GM19324 (cell line): ENCODE data around the gene MXD1.
"Not testable (repeated sequence)": the region's sequence is repeated elsewhere in the genome, so short reads cannot be mapped to it uniquely, and the experiment has no call there.

Experiments
- ATAC-seq: cut with Tn5 transposase; IDR thresholded peaks from one replicate; pipeline ENCODE4 v1.9.1; 2021; ENCODE audit warnings: mild to moderate bottlenecking, moderate library complexity; ENCODE audit not compliant: unreplicated experiment, low FRiP score

MXD1 gene

DNA sequence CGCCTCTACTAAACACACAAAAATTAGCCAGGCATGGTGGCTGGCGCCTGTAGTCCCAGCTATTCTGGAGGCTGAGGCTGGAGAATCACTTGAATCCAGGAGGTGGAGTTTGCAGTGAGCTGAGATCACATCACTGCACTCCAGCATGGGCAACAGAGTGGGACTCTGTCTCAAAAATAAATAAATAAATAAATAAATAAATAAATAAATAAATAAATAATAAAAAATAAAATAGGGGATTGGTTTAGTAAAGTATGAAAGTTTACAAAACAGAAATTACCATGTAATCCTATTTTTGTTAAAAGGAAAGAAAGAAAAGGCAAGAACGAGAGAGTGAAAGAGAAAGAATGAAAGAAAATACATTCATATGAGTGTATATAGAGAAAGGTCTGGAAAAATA is 35.8 kb downstream of the MXD1 start:
- not testable (repeated sequence) for ATAC-seq

DNA sequence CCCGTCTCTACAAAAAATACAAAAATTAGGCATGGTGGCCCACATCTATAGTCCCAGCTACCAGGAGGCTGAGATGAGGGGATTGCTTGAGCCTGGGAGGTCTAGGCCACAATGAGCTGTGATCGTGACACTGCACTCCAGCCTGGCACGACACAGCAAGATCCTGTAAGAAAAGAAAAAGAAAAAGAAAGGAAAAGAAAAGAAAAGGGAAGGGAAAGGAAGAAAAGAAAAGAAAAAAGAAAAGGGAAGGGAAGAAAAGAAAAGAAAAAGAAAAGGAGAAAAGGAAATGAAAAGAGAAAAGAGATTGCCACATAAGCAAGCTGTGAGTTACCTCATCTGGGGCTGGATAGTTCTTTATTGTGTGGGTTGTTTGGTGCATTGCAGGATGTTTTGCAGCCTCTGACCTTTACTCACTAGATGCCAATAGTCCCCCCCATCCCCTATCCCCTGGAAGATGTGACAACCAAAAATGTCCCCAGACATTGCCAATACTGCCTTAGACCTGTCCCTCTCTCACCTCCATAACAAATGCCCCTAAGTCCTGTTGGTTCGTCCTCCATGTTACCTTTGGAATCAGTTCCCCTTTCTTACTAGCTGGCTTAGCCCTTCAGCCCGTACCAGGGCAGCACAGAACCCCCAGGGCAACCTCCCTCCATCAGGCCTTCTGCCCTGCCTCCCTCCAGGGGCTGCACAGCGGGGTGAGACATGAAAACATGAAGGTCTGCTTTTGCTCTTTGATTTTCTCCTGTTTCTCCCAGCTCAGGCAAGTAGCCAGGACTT is 37.6 kb downstream of the MXD1 start:
- ATAC-seq: no peak

DNA sequence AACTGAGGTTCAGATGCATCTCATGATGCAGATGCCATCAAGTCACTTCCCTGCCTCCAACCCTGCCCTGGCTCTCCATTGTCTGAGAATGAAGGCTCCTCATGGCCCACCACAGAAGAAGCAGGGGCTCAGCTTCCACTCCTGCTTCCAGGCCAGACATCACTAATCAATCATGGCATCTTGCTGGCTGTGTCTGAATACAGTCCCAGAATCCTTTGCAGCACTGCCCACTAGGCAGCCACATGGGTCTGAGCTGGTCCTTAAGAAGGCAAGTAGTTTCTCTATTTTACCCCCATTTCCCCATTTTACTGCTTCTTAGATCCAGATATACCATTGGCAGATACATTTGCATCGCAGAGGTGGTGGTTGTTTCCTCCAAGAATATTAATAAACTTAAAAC is 39.2 kb downstream of the MXD1 start:
- no peak for ATAC-seq

DNA sequence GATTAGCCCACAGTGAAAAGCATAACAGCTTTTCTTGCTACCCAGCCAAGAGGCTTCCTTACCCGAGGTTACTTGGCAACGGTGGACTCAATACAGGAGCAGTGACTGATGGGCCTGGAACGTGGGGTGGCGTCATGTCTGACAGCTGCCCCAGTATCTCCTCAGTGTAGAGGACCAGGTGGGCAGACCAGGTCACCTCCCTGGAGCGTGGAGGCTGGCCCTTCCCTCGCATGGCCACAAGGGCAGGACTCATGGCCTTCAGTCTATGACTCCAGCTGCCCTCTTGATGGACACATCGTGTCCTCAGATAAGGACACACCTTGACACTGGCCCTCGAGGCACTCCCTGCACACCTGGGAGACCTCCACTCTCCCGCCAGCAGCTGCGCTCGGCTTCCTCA is 40.1 kb downstream of the MXD1 start:
- ATAC-seq: no peak

DNA sequence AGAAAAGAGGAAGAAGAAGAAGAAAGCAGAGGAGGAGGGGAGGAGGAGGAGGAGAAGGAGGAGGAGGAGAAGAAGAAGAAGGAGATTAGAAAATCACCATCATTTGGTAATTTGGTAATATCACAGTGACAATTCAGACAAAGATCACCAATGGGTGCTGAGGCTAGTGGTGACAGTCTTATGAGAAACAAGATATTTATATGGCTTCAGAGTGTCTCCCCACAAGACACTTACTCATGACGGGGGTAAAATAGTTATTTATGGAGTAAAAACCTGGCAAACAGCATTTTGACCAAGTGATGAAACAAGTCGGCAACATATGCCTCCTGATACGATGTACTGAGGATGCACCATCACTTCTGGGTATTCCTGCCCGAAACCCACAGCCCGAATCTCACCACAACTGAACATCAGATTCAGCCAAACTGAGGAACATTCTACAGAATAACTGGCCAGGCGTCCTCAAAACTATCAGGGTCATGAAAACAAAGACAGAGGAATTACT is 41.6 kb downstream of the MXD1 start:
- ATAC-seq: no peak

DNA sequence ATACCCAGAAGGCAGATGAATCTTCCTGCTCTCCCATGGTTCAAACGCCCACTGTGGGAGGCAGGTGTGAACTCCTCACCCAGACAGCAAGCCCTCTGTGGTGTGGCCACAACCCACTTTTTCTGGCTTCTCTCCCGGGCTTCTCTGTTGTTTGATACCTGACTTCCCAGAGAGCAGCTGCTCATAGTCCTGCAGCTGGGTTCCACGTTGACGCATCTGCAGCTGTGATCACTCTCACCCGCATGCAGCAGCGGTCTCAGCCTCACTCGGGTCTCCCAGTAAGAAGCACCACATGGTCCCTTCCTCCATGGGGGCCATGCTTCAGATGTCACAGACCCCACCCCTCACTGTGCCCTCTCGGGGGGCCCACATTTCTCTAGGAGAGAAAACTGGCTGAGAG is 43.1 kb downstream of the MXD1 start:
- ATAC-seq: no peak

DNA sequence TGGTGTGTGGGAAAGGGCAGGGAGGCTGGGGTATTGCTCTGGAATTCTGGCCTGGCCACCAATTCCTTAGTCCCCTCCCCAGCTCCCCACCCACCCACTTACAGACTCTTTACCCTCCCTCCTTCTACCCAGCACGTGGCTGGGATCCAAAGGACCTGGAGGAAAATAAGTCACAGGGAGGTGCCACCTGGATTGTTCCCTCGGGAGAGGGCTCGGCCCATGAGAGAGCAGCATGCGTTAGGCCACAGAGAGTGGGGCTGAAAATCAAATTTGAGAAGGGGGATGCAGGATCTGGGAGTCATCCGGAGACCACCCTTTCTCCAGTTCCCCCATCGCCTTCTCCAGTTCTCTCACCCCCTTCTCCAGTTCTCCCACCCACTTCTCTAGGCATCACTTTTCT is 43.6 kb downstream of the MXD1 start:
- ATAC-seq: no peak

DNA sequence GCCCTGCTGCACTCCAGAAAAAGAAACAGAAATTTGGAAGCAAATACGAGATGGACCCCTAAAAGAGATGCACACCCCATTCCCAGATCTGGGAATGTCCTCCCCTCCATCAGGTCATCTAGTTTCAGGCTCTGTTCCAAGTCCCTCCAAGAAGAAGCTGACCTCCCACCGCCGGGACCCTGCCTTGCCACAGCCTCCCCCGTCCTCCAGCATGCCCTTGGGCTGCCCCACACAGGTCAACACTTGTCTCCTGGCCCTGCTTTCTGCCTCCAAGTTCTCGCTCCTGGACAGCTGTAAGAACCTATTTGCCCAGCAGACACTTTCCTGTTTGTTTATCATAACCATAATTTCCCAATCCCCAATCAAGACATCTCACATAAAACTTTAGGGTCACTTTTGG is 44.5 kb downstream of the MXD1 start:
- ATAC-seq: no peak

DNA sequence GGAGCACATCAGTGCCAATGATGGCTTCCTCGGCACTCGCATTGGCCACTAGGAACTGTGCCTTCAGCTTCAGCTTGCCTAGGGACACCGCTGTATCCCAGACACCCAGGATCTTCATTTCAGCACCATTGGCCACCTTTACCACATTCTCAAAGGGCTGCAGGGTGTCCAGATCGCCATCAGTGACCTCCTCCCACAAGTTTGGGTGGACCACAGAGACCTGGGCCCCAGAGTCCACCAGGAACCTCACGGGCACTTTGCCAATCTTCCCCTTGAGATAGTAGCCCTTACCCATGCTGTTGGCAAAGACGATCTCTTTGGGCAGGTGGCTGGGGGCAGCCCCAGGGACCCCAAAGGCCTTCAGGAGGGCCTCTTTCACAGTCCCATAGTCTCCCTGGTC is 45.9 kb downstream of the MXD1 start:
- ATAC-seq: no peak

DNA sequence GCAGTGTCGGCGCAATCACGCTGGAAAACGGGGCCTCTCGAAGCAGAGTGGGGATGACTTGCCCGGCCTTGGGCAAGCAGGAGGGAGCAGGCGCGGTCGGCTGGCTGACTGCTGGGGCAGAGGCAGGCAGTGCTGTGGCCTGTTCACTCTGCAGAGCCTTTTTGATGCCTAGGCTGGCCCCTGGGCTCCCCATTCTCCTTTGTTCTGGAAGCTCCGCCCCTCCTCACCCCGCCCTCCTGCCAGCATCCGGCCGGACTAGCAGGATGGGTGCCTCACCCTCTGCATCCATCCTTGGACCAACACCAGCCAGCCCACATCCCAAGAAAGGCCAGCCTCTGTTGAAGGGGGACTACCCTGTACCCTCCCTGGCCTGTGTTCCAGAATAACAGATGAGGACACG is 46.6 kb downstream of the MXD1 start, which contains the start of gene ASPRV1:
Gene ASPRV1 (minus strand): TSS at position 136 of the 400 bp plus-strand sequence. CDS start 195 bp downstream, outside the sequence.
- ATAC-seq: no peak

DNA sequence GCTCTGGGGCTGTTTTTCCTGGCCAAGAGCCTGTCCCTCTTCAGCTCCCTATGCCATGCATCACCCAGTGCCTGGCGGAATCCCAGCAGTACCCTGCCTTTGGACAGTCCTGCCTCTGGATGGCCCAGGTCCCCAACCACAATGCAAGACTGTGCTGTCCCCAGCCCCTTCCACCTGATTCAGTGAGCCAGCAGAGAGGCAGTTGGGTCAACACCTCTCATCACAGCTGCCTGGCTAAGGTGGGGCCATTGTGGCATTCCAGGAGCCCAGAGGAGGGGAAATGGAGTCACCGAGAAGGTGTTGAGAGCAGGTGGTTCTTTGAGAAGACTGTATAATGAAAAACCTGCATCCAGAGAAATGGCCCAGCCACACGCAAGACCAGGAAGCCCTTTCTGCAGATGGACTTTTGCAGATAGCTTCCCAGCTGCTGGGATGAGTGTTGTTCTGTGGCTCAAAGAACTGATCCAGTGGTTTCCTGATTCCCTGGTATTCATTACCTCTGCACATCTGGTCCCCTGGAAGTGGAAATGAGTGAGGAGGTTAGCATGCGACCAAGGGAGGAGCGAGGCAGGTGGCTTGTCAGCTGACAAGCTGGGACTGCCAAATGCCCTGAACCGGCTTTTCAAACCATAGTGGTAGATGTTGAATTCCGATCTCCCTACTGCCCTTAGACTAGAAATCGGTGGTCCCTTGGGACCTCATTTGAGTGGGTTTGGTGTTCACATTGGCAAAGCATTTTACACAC is 48.2 kb downstream of the MXD1 start:
- ATAC-seq: no peak

DNA sequence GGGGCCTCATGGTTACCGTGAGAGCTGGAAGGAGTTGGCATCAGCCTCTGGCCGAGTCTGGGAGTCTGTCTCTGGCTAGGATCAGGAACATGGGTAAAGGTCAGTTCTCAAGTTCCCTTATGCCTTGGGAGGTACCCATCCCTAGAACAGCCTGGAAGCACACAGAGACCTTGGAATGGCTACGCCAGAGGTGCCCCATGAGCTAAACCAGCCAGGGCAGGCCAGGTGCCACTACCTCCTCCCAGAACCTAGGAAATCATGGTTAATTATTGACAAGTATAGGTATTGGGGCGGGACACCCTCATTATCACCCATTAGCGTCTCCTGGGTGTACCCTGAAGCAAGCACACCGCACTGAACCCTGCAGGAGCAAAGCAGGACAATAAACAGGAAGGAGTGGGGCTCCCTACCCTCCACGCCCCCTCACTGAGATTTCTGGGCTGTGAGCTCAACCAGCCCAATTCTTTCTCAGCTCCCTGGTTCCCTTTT is 49.5 kb downstream of the MXD1 start:
- ATAC-seq: no peak

DNA sequence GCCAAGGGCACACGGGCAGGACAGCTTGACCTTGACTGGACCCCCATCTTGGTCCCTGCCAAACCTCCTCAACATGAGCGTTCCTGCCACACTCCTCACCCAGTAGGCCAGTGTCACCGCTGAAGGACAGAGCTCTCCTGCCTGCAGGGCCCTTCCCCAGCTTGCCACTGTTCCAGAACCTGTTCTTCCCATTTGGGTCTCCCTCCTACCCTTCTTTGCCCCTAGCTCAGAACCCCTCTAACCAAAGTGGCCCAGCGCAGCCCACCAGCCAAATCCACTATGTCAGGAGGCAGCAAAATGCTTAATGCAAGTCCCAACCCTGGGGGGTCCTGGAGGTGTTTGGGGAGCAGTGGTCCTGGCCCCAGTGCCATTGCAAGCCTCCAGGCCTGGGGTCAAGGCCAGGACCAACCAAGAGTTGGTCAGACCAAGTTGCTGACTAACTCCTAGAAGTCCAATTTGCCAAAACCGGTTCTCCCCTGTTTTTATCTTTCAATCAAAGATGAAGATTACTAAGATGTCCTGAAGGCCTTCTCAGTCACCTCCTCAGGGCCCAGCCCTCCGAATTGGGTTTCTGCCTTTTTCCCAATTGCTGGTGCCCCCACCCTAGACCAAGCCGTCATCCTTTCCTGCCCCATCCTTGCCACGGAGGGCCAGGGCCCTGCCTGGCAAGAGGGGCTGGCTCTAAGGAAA is 51.0 kb downstream of the MXD1 start:
- no peak for ATAC-seq

DNA sequence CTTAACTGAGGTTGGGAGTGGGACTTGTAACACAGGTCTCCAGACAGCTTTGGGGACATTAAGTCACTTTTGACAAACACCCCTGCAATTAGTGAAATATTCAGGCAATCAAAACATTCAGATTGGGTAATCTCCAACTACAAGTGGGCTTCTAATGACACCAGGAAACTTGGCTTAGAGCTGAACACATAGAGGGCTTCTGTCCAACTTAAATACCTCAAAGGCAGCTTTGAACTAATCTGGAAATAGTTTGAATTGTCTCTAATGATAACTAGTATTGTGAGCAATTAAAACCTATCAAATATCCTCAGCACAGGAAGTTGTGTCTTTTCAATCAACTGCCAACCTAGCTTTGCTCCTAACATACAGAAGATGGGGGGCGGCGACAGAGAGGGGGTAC is 51.6 kb downstream of the MXD1 start:
- ATAC-seq: no peak

DNA sequence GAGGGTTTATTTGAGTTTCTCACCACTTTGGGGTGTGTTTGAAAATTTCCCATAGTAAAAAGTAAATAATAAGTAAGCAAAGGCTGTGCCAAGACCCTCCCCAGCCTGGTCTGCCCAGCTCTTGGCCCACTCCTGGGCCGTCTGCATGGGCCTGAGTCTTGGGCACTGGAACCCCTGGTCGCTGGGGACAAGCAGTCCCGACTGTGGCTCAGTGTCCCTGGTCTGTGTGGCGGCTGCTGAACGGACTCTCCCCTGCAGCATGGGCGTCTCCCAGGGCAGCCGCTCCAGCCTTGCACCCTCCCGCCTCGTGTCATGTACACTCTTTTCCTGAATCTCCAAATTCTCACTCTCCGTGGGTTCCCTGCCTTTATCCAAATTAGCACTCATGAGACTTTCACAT is 53.7 kb downstream of the MXD1 start:
- ATAC-seq: no peak

DNA sequence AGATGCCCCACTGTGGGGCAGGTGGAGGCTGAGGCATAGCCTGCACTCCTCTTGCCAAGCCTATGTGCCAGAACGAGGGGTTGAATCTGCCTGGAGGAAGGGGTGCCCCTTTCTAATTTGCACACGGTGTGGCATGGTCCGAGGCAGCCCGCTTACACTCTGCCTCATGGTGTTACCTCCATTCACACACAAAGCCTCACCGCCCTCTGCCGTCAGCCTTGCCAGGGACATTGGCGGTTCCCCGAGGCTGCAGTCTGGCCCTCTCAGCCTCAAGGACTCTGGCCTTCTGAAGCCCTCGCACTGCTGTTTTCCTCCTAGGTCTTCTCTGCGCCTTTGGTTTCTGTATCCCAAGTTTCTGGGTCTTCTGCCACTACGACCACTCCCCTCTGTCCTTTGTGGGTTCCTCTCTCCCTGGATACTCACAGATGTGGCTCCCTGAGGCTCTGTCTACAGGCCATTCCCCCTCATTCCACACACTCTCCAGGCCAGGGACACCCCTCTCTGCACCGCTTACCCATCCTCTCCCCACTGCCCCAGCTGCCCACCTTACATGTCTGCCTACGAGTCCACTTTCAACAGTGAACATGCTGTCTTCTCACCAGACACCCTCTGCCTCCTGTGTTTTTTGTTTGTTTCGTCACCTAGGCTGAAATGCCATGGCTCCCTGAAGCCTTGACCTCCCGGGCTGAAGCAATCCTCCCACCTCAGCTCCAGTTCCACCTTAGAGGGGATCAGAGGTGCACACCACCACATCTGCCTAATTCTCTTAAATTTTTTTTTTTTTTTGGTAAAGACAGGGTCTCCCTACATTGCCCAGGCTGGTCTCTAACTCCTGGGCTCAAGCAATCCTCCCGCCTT is 54.4 kb downstream of the MXD1 start:
- no peak for ATAC-seq

DNA sequence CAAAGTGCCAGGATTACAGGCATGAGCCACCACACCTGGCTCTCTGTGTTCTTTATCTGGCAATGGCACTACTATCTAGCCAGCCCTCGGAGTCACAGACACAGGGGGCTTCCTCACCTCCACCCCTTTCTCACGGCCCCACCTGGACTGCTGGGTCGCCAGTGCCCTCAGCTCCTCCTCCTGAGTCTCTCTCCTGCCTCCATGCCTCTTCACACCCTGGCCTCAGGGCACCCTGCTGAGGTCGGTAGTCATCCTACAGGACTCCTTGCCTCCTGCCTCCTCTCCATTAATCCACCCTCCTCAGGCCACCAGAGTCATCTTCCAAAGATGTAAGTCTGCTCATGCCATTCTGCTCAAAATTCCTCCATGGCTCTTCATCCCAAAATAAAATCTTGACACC is 55.1 kb downstream of the MXD1 start:
- no peak for ATAC-seq

DNA sequence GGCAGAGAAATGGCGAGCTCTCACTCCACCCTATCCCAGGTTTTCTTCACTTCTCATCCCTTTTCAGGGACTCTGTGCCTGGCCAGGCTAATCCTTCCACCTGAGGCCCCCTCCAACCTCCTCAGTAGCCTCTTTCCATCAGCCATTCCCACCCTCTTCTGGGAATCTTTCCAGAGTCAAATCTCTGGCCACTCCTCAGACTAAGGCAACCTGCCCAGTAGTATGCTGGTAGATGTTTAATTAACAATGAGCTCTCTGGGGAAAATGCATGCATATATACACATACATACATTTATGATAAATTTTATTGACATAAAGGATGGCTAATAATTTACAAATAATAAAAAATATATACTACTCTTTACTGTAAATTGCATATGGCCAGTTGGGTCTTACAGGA is 57.9 kb downstream of the MXD1 start:
- no peak for ATAC-seq

DNA sequence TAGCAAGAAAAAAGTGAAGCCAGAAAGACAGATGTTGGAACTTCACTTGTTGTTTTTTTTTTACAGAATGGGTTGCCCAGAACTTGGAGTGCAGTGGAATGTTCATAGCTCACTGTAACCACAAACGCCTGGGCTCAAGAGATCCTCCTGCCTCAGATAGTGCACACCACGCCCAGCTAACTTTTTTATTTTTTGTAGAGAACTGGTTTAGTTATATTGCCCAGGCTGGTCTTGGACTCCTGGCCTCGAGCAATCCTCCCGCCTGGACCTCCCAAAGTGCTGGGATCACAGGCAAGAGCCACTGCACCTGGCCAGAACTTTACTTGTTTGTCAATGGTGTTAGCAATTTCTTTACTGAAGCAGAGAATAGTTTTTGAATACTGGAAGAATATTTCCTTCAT is 58.4 kb downstream of the MXD1 start:
- ATAC-seq: no peak
